GM23338 (cell line): Measurements from ENCODE around the gene LY86. TPM values are rescaled to one million over a fixed set of nuclear protein-coding genes. Genes with fewer than 3 reads are reported as not detected.

ENCODE experiments used
- ATAC-seq: fragments of 200-7000 bp; cut with Tn5 transposase; 3 replicates; pipeline ENCODE4 v1.9.1; 2020
- DNase-seq: peaks from one replicate; pipeline ENCODE4 v3.0.0-alpha.2; 2015; ENCODE audit warnings: low spot score
- H2AFZ ChIP-seq: fragments of 200-600 bp; sonication (generic); 2 replicates; pipeline ENCODE4 v1.8.0; 2016; ENCODE audit warnings: antibody characterized with exemption, mild to moderate bottlenecking, moderate library complexity
- H3F3A ChIP-seq: fragments of 200-600 bp; sonication (generic); replicated peaks from 2 replicates; pipeline ENCODE4 v1.8.0; 2017; ENCODE audit warnings: antibody characterized with exemption, mixed run types, low read depth
- H3K27ac ChIP-seq: fragments of 200-600 bp; sonication (generic); 2 replicates; pipeline ENCODE4 v1.6.1; 2016; ENCODE audit warnings: low read depth
- H3K27me3 ChIP-seq: fragments of 200-600 bp; sonication (generic); 2 replicates; pipeline ENCODE4 v1.8.0; 2016; ENCODE audit warnings: mild to moderate bottlenecking, mixed run types, moderate library complexity; ENCODE audit not compliant: insufficient read depth
- H3K36me3 ChIP-seq: fragments of 200-600 bp; sonication (generic); 2 replicates; pipeline ENCODE4 v1.8.0; 2016; ENCODE audit warnings: mild to moderate bottlenecking; ENCODE audit not compliant: insufficient read depth
- H3K4me1 ChIP-seq: fragments of 200-600 bp; sonication (generic); 2 replicates; pipeline ENCODE4 v1.8.0; 2016; ENCODE audit warnings: mild to moderate bottlenecking, moderate library complexity; ENCODE audit not compliant: insufficient read depth
- H3K4me2 ChIP-seq: fragments of 200-600 bp; sonication (generic); 2 replicates; pipeline ENCODE4 v1.7.1; 2017; ENCODE audit warnings: mixed run types
- H3K4me3 ChIP-seq: fragments of 200-600 bp; sonication (generic); 2 replicates; pipeline ENCODE4 v1.6.1; 2016; ENCODE audit warnings: mixed run types
- H3K79me2 ChIP-seq: fragments of 200-600 bp; sonication (generic); replicated peaks from 2 replicates; pipeline ENCODE4 v1.8.0; 2017; ENCODE audit warnings: mild to moderate bottlenecking; ENCODE audit not compliant: insufficient read depth
- H3K9me2 ChIP-seq: fragments of 200-600 bp; sonication (generic); 2 replicates; pipeline ENCODE4 v1.8.0; 2017; ENCODE audit not compliant: insufficient read depth
- H4K20me1 ChIP-seq: fragments of 200-600 bp; sonication (generic); replicated peaks from 2 replicates; pipeline ENCODE4 v1.8.0; 2017; ENCODE audit warnings: mild to moderate bottlenecking; ENCODE audit not compliant: insufficient read depth
- H3K27ac Mint-ChIP-seq: 2 replicates; pipeline ENCODE4 v1.8.0; 2020; ENCODE audit warnings: inconsistent platforms, mild to moderate bottlenecking, moderate library complexity, mixed read lengths
- H3K27me3 Mint-ChIP-seq: 3 replicates; pipeline ENCODE4 v1.8.0; 2022; ENCODE audit warnings: low read depth, mild to moderate bottlenecking, moderate library complexity, mixed read lengths, inconsistent platforms; ENCODE audit not compliant: insufficient read depth, poor library complexity
- H3K36me3 Mint-ChIP-seq: 3 replicates; pipeline ENCODE4 v1.8.0; 2021; ENCODE audit warnings: low read depth, mild to moderate bottlenecking, inconsistent platforms, moderate library complexity, mixed read lengths
- H3K4me1 Mint-ChIP-seq: 3 replicates; pipeline ENCODE4 v1.8.0; 2020; ENCODE audit warnings: mild to moderate bottlenecking, inconsistent platforms, mixed read lengths
- H3K4me3 Mint-ChIP-seq: 3 replicates; pipeline ENCODE4 v1.8.0; 2021; ENCODE audit warnings: moderate library complexity, mild to moderate bottlenecking, inconsistent platforms, mixed read lengths
- H3K9me3 Mint-ChIP-seq: 3 replicates; pipeline ENCODE4 v1.8.0; 2020; ENCODE audit warnings: moderate library complexity, mild to moderate bottlenecking, inconsistent platforms, mixed read lengths
- CREB1 ChIP-seq: fragments of 250-450 bp; sonication (Bioruptor Pico); IDR thresholded peaks from 2 replicates; pipeline ENCODE4 v1.5.0; 2020; ENCODE audit warnings: low read depth, mild to moderate bottlenecking, moderate library complexity
- CTCF ChIP-seq, 2 experiments: fragments of 200-600 bp in 1 of 2; sonication (generic) in 1 of 2; conservative IDR thresholded peaks; 2 replicates each; pipeline versions ENCODE4 v1.5.1 to v1.6.1; 2016 to 2017; ENCODE audit warnings: antibody characterized with exemption in 2 of 2, low read depth in 2 of 2, mild to moderate bottlenecking in 2 of 2, moderate library complexity in 1 of 2
- EZH2 ChIP-seq: fragments of 200-600 bp; sonication (generic); IDR thresholded peaks from one replicate; pipeline ENCODE4 v1.8.0; 2017; ENCODE audit warnings: antibody characterized with exemption, mild to moderate bottlenecking, low read depth; ENCODE audit not compliant: unreplicated experiment
- EZH2phosphoT487 ChIP-seq: fragments of 200-600 bp; sonication (generic); IDR thresholded peaks from one replicate; pipeline ENCODE4 v1.8.1; 2018; ENCODE audit warnings: antibody characterized with exemption; ENCODE audit not compliant: unreplicated experiment
- JUNB ChIP-seq: IDR thresholded peaks from one replicate; pipeline ENCODE4 v1.6.1; 2016; ENCODE audit warnings: antibody characterized with exemption; ENCODE audit not compliant: unreplicated experiment
- NANOG ChIP-seq: IDR thresholded peaks from 2 replicates; pipeline ENCODE4 v1.6.1; 2016; ENCODE audit warnings: antibody characterized with exemption, borderline replicate concordance
- POLR2AphosphoS5 ChIP-seq: IDR thresholded peaks from 2 replicates; pipeline ENCODE4 v1.6.1; 2016; ENCODE audit warnings: antibody characterized with exemption, low read depth
- STAT1 ChIP-seq: IDR thresholded peaks from one replicate; pipeline ENCODE4 v1.6.1; 2016; ENCODE audit warnings: antibody characterized with exemption; ENCODE audit not compliant: unreplicated experiment
- ZNF114 ChIP-seq: fragments of 250-450 bp; sonication (Bioruptor Pico); IDR thresholded peaks from 2 replicates; pipeline ENCODE4 v1.5.0; 2020; ENCODE audit warnings: mild to moderate bottlenecking, moderate library complexity
- ZNF331 ChIP-seq: fragments of 250-450 bp; sonication (Bioruptor Pico); IDR thresholded peaks from 2 replicates; pipeline ENCODE4 v1.5.0; 2020; ENCODE audit warnings: low read depth, mild to moderate bottlenecking, moderate library complexity
- ZNF462 ChIP-seq: fragments of 250-450 bp; sonication (Bioruptor Pico); IDR thresholded peaks from 2 replicates; pipeline ENCODE4 v1.5.0; 2020; ENCODE audit warnings: mild to moderate bottlenecking, moderate library complexity
- polyA plus RNA-seq: library from polyadenylated mRNA; unstranded; fragments of >200 nt; fragmentation: Nextera tagmentation; extraction: Ambion mirVana; gene quantifications from 2 replicates; pipeline ENCODE4 v1.2.1, GENCODE V29; 2016
- total RNA-seq: library from RNA; depleted of rRNA; stranded (reverse); fragments of >200 nt; shearing (Covaris generic); gene quantifications from 2 replicates; pipeline ENCODE4 v1.2.3, GENCODE V29; 2014
- TF ChIP-seq, protein P1 (sequence below): IDR thresholded peaks from 2 replicates; pipeline ENCODE4 v1.6.1; 2016; ENCODE audit warnings: antibody characterized with exemption
- TF ChIP-seq, protein P2 (sequence below): IDR thresholded peaks from one replicate; pipeline ENCODE4 v1.6.1; 2018; ENCODE audit warnings: antibody characterized with exemption; ENCODE audit not compliant: unreplicated experiment

LY86 gene
- total and polyA plus RNA-seq, 2 experiments from 2014 or later: 0.29 TPM; not detected in 1

DNA sequence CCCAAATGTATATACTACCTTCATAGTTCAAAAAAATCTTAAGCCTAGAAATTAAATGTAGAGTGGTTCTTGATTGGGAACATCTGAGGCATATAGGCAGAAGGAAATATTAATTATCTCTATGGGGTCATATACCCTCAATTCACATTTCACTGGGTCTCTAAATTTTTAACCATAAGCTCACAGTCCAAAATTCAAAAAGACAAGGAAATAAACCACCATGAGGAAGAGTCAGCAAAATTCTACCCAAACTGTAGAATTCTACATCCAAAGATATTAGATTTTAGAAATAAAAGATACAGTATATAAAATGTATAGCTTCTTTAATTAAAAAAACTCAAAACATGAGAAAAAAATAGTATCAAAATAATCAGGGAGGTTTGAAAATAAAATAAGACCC lies 15.5 kb downstream of the LY86 start:
- H3K27ac Mint-ChIP-seq: no peak overlapping the region
- H3K4me1 Mint-ChIP-seq: peaks cover 6% of the 10 kb centered on the region

More for the DNA sequence above, 15.5 kb downstream of the LY86 start:
- H3K4me3 Mint-ChIP-seq: no peak overlapping the region
- Histone ChIP-seq H3K27ac (no peak overlapping the region), H3K4me2 (no peak overlapping the region), H3F3A (no peaks in the 10 kb centered on the region), H3K4me3 (no peak overlapping the region), H3K79me2 (no peaks in the 10 kb centered on the region), H3K9me2 (no peaks in the 10 kb centered on the region), H3K27me3 (no peaks in the 10 kb centered on the region), H2AFZ (no peak overlapping the region), H3K36me3 (no peaks in the 10 kb centered on the region), H4K20me1 (no peaks in the 10 kb centered on the region), H3K4me1 (no peaks in the 10 kb centered on the region; the same call in 1 of the 2 replicates)
- no peaks in the 10 kb centered on the region for H3K36me3 Mint-ChIP-seq
- H3K9me3 Mint-ChIP-seq: no peaks in the 10 kb centered on the region; the same call in 2 of the 3 replicates
- ATAC-seq (no peak), DNase-seq (no peak)
- peaks cover 4% of the 10 kb centered on the region for H3K27me3 Mint-ChIP-seq
- TF ChIP-seq JUNB (no peak), STAT1 (no peak), CTCF (conservative IDR thresholded peaks at IDR 0.05; ENCODE audit: low read depth in 2 of 2) (no peak), ZNF114 (CRISPR knock-in tag) (no peak), EZH2 (no peak), ZNF462 (CRISPR knock-in tag) (no peak), EZH2phosphoT487 (no peak), CREB1 (no peak), ZNF331 (CRISPR knock-in tag) (no peak), NANOG (no peak), POLR2AphosphoS5 (no peak)
- TF ChIP-seq, protein P1, sequence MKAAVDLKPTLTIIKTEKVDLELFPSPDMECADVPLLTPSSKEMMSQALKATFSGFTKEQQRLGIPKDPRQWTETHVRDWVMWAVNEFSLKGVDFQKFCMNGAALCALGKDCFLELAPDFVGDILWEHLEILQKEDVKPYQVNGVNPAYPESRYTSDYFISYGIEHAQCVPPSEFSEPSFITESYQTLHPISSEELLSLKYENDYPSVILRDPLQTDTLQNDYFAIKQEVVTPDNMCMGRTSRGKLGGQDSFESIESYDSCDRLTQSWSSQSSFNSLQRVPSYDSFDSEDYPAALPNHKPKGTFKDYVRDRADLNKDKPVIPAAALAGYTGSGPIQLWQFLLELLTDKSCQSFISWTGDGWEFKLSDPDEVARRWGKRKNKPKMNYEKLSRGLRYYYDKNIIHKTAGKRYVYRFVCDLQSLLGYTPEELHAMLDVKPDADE: no peak
- TF ChIP-seq, protein P2, sequence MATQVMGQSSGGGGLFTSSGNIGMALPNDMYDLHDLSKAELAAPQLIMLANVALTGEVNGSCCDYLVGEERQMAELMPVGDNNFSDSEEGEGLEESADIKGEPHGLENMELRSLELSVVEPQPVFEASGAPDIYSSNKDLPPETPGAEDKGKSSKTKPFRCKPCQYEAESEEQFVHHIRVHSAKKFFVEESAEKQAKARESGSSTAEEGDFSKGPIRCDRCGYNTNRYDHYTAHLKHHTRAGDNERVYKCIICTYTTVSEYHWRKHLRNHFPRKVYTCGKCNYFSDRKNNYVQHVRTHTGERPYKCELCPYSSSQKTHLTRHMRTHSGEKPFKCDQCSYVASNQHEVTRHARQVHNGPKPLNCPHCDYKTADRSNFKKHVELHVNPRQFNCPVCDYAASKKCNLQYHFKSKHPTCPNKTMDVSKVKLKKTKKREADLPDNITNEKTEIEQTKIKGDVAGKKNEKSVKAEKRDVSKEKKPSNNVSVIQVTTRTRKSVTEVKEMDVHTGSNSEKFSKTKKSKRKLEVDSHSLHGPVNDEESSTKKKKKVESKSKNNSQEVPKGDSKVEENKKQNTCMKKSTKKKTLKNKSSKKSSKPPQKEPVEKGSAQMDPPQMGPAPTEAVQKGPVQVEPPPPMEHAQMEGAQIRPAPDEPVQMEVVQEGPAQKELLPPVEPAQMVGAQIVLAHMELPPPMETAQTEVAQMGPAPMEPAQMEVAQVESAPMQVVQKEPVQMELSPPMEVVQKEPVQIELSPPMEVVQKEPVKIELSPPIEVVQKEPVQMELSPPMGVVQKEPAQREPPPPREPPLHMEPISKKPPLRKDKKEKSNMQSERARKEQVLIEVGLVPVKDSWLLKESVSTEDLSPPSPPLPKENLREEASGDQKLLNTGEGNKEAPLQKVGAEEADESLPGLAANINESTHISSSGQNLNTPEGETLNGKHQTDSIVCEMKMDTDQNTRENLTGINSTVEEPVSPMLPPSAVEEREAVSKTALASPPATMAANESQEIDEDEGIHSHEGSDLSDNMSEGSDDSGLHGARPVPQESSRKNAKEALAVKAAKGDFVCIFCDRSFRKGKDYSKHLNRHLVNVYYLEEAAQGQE: no peak
